HS-5 (cell line): Measurements from ENCODE around the gene COPS8.

Experiments
- DNase-seq: peaks from one replicate; pipeline ENCODE4 v3.0.0-alpha.2; 2012; ENCODE audit warnings: low read depth

COPS8 gene

GRCh38 chr2:237097911-237098702 lies 12.4 kb downstream of the COPS8 start:
- peak; percentile 91 for DNase-seq

GRCh38 chr2:237099804-237100203 lies 14.1 kb downstream of the COPS8 start:
- no peak for DNase-seq

GRCh38 chr2:237101118-237101979 lies 15.7 kb downstream of the COPS8 start:
- no peak for DNase-seq

GRCh38 chr2:237102428-237102827 lies 16.7 kb downstream of the COPS8 start:
- DNase-seq, result no peak

GRCh38 chr2:237109421-237109934 lies 23.8 kb downstream of the COPS8 start:
- no peak for DNase-seq

- DNase-seq, result no peak
Measured at GRCh38 chr2:237113026-237113795, 27.5 kb downstream of the COPS8 start.

GRCh38 chr2:237115870-237116269 lies 30.2 kb downstream of the COPS8 start:
- DNase-seq, result no peak

GRCh38 chr2:237116431-237116830 lies 30.7 kb downstream of the COPS8 start:
- DNase-seq, result no peak

- peak; percentile 69 for DNase-seq
Measured at GRCh38 chr2:237118025-237118424, 32.3 kb downstream of the COPS8 start.

- DNase-seq, result no peak
Measured at GRCh38 chr2:237118561-237119155, 33.0 kb downstream of the COPS8 start.

GRCh38 chr2:237120916-237121315 lies 35.2 kb downstream of the COPS8 start:
- no peak for DNase-seq

- DNase-seq, result no peak
Measured at GRCh38 chr2:237121321-237121720, 35.6 kb downstream of the COPS8 start.

GRCh38 chr2:237122214-237122666 lies 36.6 kb downstream of the COPS8 start:
- no peak for DNase-seq

- DNase-seq, result no peak
Measured at GRCh38 chr2:237124820-237125219, 39.1 kb downstream of the COPS8 start.

GRCh38 chr2:237125967-237126366 lies 40.3 kb downstream of the COPS8 start:
- no peak for DNase-seq

GRCh38 chr2:237126519-237127174 lies 41.0 kb downstream of the COPS8 start:
- no peak for DNase-seq

- DNase-seq, result peak; percentile 96
Measured at GRCh38 chr2:237128026-237128703, 42.5 kb downstream of the COPS8 start.

GRCh38 chr2:237128845-237129592 lies 43.3 kb downstream of the COPS8 start:
- DNase-seq, result no peak

GRCh38 chr2:237129625-237130263 lies 44.1 kb downstream of the COPS8 start:
- DNase-seq, result no peak
